ENCODE data around the gene SSH2.

GRCh38 chr17:29772981-29773380 lies 157.0 kb downstream of the SSH2 start:
- TF ChIP-seq EZH2 (IDR thresholded peaks at IDR 0.05), result no peak
- no peak for TF ChIP-seq CTCF (IDR thresholded peaks at IDR 0.05)
- TF ChIP-seq EZH2phosphoT487 (IDR thresholded peaks at IDR 0.05), result no peak

All from neural progenitor cell (in vitro differentiated cells).